ENCODE measurements around the gene NDUFB8.

NDUFB8 gene

GRCh38 chr10:100562008-100562672, 32.5 kb upstream of the NDUFB8 start (continued):
- peak; percentile 76; the same call in 1 of the 2 replicates for TF ChIP-seq KLF17 (tag by site-specific recombination; IDR thresholded peaks at IDR 0.05)
- TF ChIP-seq KLF8 (tag by site-specific recombination; IDR thresholded peaks at IDR 0.05), result no peak
- TF ChIP-seq ZNF692 (tag by site-specific recombination; IDR thresholded peaks at IDR 0.05), result peak; percentile 79
- no peak for TF ChIP-seq ZNF704 (tag by site-specific recombination; IDR thresholded peaks at IDR 0.05)
- no peak for TF ChIP-seq PRDM6 (tag by site-specific recombination; IDR thresholded peaks at IDR 0.05)
- peak; percentile 19; the same call in 1 of the 2 replicates for TF ChIP-seq ZNF335 (tag by site-specific recombination; conservative IDR thresholded peaks at IDR 0.05)
- TF ChIP-seq INSM2 (tag by site-specific recombination; IDR thresholded peaks at IDR 0.05), result no peak
- TF ChIP-seq ZNF2 (tag by site-specific recombination; IDR thresholded peaks at IDR 0.05), result peak; percentile 82
- 0 out of 2 replicates have a peak, but pooled peaks have one; percentile 59 for TF ChIP-seq ZSCAN30 (tag by site-specific recombination; IDR thresholded peaks at IDR 0.05)
- TF ChIP-seq ZNF169 (tag by site-specific recombination; IDR thresholded peaks at IDR 0.05), result no peak
- no peak for TF ChIP-seq ZNF112 (tag by site-specific recombination; IDR thresholded peaks at IDR 0.05)
- TF ChIP-seq REPIN1 (tag by site-specific recombination; IDR thresholded peaks at IDR 0.05; ENCODE audit: low read depth), result no peak
- no peak for TF ChIP-seq ZBTB11 (tag by site-specific recombination; conservative IDR thresholded peaks at IDR 0.05; ENCODE audit: low read depth)
- no peak for TF ChIP-seq RBAK (tag by site-specific recombination; IDR thresholded peaks at IDR 0.05)
- no peak for TF ChIP-seq ZNF670 (tag by site-specific recombination; IDR thresholded peaks at IDR 0.05; ENCODE audit: low read depth)
- no peak for TF ChIP-seq ZNF433 (tag by site-specific recombination; IDR thresholded peaks at IDR 0.05; ENCODE audit: low read depth)
- no peak for TF ChIP-seq PRDM4 (tag by site-specific recombination; IDR thresholded peaks at IDR 0.05)
- no peak for TF ChIP-seq KLF9 (tag by site-specific recombination; IDR thresholded peaks at IDR 0.05; ENCODE audit: low read depth)
- no peak for TF ChIP-seq ZNF837 (tag by site-specific recombination; IDR thresholded peaks at IDR 0.05)
- no peak for TF ChIP-seq SCRT1 (tag by site-specific recombination; IDR thresholded peaks at IDR 0.05; ENCODE audit: borderline replicate concordance)
- no peak for TF ChIP-seq ZNF513 (tag by site-specific recombination; IDR thresholded peaks at IDR 0.05)
- no peak for TF ChIP-seq ZNF37A (tag by site-specific recombination; IDR thresholded peaks at IDR 0.05)
- no peak for TF ChIP-seq ZNF292 (tag by site-specific recombination; IDR thresholded peaks at IDR 0.05; ENCODE audit: borderline replicate concordance, low read depth)
